GM19035 (cell line): ENCODE results near the gene LASP1.
"Not testable (repeated sequence)": the region's sequence is repeated elsewhere in the genome, so short reads cannot be mapped to it uniquely, and the experiment has no call there.

Source experiments
- ATAC-seq: cut with Tn5 transposase; IDR thresholded peaks from one replicate; pipeline ENCODE4 v1.9.1; 2021; ENCODE audit not compliant: unreplicated experiment

LASP1 gene, protein sequence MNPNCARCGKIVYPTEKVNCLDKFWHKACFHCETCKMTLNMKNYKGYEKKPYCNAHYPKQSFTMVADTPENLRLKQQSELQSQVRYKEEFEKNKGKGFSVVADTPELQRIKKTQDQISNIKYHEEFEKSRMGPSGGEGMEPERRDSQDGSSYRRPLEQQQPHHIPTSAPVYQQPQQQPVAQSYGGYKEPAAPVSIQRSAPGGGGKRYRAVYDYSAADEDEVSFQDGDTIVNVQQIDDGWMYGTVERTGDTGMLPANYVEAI

GRCh38 chr17:38869526-38870258 lies at the start of gene LASP1:
Gene LASP1, plus strand, starts transcription at chr17:38870058. Its CDS starts 132 bp downstream, at chr17:38870190.
- ATAC-seq = peak; percentile 45

DNA sequence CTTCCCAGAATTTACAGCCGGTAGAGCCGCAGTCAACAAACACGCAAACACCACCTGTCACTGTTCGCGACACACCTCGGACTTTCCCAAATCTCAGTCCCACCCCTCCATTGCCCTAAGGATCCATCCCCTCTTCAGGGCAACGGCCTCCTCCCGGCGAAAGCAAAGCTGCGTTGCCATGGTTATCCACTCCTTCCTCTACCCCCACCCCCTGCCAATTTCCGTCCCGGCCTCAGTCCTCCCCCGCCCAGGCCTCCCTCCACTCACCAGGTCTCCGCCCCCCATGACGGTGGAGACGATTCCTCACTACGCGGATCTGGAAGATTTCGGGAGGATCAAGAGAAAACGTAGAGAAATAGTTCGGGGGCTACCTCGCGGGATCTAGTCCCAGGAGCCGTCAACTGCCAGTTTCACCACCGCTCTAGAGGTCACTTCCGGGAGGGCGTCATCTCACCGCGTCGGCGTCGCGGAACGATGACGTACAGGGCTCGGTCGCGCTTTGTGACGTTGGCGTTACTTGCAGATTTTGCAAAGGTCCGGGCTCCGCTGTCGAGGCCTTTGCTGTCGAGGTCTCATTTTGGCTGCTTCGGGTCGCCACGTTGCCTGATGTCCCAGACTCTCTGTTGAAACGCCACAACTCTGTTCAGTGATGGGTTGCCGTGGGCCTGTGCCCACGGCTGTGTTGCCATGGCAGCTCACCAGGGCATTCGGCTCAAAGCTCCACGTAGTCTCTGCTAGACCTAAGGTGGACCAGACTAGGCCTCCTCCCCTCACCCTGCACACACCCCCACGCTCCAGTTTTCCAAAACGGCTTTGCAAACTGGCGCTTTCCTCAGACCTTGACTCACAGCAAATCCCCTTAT lies 44.7 kb upstream of the LASP1 start, which contains the start of gene CWC25:
Gene CWC25 (minus strand): TSS at position 423 of the 863 bp plus-strand sequence. CDS start 138 bp downstream, at position 285.
- peak; percentile 85 for ATAC-seq

DNA sequence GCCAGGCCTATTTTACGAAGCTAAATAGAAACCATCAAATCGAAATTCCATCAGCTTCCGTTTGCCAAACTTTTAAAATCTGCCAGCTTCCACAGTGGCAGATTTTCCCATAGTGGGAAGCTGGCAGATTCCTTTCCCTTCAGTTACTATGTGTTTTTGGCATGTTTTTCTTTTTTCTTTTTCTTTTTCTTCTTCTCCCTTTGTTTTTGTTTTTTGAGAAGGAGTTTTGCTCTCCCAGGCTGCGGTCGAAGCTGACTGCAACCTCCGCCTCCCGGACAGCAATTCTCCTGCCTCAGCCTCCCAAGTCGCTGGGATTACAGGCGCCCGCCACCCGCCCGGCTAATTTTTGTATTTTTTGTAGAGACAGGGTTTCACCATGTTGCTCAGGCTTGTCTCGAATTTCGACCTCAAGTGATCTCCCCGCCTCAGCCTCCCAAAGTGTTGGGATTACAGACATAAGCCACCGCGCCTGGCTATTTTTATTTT lies 44.1 kb upstream of the LASP1 start:
- ATAC-seq = no peak

DNA sequence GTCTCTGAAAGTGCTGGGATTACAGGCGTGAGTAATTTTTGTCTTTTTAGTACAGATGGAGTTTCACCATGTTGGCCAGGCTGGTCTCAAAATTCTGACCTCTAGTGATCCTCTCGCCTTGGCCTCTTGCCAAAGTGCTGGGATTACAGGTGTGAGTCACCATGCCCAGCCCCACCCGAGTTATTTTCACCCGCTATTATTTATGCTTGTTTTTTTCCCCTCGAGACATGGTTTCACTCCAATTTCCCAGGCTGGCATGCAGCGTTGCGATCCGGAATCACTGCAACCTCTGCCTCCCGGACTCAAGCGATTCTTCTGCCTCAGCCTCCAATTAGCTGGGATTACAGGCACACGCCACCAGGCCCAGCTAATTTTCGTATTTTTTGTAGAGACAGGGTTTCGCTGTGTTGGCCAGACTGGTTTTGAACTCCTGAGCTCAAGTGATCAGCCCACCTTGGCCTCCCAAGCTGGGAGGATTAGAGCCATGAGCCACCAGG lies 25.5 kb upstream of the LASP1 start:
- ATAC-seq = no peak

GRCh38 chr17:38848557-38848891 lies 21.3 kb upstream of the LASP1 start:
- ATAC-seq = no peak

DNA sequence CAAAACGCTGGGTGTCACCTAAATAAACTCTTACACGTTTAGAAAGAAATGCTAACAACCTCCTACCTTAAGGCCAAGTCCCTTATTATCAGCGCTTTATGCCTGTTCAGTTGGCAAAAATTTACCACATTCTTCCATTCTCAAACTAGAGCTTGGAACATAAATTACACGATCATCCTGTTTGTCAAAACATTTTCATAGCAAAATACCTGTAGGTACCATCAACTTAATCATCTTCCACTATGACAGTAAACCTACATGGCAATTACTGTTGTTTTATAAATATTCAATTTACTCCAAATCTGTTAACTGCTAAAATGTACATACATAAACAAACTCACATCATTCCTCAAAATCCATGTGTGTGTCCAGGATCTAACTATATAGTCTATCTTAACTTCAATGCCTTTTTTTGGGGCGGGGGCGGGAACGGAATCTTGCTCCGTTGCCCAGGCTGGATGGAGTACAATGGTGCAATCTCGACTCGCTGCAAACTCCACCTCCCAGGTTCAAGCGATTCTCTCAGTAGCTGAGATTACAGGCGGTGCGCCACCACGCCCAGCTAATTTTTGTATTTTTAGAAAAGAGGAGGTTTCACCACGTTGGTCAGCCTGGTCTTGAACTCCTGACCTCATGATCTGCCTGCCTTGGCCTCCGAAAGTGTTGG lies 20.8 kb upstream of the LASP1 start:
- no peak for ATAC-seq

GRCh38 chr17:38850374-38850773 lies 19.5 kb upstream of the LASP1 start:
- ATAC-seq = no peak

GRCh38 chr17:38851434-38851833 lies 18.4 kb upstream of the LASP1 start:
- ATAC-seq = no peak

GRCh38 chr17:38852771-38853291 lies 17.0 kb upstream of the LASP1 start:
- no peak for ATAC-seq

DNA sequence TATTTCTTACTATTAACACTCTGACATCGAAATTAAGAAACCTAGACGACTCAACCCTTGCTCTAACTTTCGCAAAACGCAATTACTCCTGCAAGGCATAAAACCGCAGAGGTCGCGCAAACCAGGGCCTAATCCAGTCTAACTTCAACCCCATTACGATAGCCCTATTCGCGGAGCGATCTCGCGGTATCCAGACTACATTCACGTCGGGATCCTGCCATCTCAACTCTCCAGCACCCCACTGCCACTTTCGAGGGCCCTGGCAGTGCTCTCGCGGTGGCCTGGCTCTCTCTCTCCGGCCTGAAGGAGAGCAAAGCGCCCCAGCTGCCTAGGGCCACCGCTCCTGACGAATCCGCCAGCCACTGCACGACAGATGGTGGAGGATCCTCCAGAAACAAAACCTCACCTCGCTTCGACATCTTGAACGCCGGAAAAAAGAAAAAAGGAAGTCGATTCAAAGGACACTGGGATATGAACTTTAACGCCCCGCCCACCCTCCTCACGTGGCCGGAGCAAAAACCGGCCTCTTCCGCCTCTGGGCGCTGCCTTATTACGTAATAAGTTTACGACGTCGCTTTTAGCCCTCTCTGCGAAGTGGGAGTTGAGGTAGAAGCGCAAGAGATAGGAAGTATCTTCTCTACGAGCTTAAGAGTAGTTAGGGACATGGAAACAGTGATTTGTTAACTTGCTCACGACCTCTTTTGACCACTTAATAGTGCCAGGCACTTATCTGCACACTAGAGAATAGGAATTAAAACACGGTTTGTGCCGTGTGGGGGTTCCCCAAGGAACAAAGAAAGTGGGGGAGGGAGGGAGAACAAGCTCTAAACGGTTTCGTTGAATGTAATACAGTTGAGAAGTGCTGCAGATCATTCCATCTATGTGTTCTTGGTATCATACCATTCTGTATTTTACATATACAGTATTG lies 16.3 kb upstream of the LASP1 start, which contains the start of gene RPL23:
Gene RPL23 (minus strand): TSS at position 430 of the 928 bp plus-strand sequence. CDS start 11 bp downstream, at position 419.
- peak; percentile 82 for ATAC-seq

GRCh38 chr17:38855101-38855714 lies 14.7 kb upstream of the LASP1 start:
- ATAC-seq = not testable (repeated sequence)

GRCh38 chr17:38857271-38857670 lies 12.6 kb upstream of the LASP1 start:
- ATAC-seq = no peak

- no peak for ATAC-seq
Measured at GRCh38 chr17:38861399-38861843, 8.4 kb upstream of the LASP1 start.

GRCh38 chr17:38864636-38865398 lies 5.0 kb upstream of the LASP1 start:
- ATAC-seq = no peak

DNA sequence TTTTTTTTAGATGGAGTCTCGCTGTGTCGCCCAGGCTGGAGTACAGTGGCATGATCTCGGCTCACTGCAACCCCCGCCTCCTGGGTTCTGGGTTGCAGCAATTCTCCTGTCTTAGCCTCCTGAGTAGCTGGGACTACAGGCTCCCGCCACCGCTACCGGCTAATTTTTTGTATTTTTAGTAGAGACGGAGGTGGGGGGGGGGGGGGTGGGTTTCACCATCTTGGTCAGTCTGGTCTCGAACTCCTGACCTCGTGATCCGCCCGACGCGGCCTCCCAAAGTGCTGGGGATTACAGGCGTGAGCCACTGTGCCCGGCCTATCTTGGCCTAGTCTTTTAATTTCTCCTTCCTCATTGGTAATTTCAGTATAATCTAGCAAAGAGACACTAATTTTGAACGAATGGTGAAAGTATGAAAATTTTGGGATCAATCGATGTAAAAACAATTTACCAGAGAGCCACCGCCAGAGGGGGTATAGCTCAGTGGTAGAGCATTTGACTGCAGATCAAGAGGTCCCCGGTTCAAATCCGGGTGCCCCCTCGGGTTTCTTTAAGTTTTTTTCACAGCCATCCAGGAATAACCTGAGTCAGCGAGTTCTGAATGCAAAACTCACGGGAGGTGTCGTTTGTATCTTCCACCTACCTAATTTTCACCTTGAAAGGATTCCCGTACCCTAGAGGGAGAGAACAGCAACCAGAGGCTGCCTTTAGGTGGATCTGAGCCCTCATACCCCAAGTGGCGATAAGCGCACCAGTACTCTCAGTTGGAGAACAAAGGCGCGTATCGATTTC lies 2.5 kb upstream of the LASP1 start:
- no peak for ATAC-seq

DNA sequence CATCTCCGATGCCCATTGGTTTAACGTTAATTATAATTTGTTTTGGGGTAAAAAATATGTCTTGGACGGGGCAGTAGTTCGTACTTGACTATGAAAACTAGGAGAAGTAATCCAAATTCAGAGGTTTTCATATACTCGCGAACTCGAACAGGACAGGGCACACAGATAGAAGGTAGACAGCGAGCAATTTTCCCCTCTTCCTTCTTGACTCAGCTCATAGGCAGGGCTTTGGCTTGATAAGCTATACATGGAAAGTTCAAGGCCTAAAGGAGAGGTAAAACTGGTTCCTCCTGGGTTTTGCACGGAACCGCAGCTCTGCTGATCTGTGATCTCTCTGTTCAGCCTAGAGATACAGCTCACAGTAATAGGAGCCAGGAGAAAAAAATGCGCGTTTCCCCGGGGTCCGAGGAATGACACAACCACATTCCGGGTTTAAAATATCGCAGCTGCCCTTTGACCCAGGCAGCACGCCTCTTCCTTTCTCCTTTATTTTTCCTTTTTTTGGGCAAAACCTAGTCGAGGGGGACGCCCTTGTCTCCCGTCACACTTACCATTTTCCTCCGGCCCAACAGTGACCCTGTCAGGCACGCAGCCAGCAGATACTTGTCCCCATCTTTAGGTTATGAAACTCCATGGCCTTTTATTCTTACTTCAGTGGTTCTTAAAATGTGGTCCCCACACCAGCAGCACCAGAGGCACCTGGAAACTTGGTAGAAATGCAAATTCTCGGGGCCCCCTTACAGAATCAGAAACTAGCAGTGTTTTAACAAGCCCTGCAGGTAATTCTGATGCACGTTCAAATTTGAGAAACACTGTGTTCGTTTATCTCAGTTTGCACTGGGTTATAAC lies 1.7 kb upstream of the LASP1 start:
- ATAC-seq = no peak
